Ascending aorta (tissue), 2 donors: ENCODE results near the gene ATXN1. TPM values are rescaled to one million over a fixed set of nuclear protein-coding genes. Genes with fewer than 3 reads are reported as not detected.

Source experiments
- DNase-seq, 2 donors: peaks; one replicate each; pipeline ENCODE4 v3.0.0-alpha.2; 2019; ENCODE audit warnings: low spot score in 2 of 2
- H3K27ac ChIP-seq, 2 donors: fragments of 200-600 bp; sonication (generic); one replicate each; pipeline ENCODE4 v1.5.1; 2016 to 2017; ENCODE audit warnings: mild to moderate bottlenecking in 1 of 2
- H3K27me3 ChIP-seq: fragments of 200-600 bp; sonication (generic); one replicate; pipeline ENCODE4 v1.5.1; 2017
- H3K36me3 ChIP-seq, 2 donors: fragments of 200-600 bp; sonication (generic); one replicate each; pipeline ENCODE4 v1.5.1; 2016
- H3K4me1 ChIP-seq, 2 donors: fragments of 200-600 bp; sonication (generic); one replicate each; pipeline ENCODE4 v1.5.1; 2016 to 2017; ENCODE audit warnings: mild to moderate bottlenecking in 1 of 2
- H3K4me3 ChIP-seq, 2 donors: fragments of 200-600 bp; sonication (generic); one replicate each; pipeline ENCODE4 v1.5.1; 2016 to 2017; ENCODE audit warnings: mild to moderate bottlenecking in 1 of 2
- H3K9me3 ChIP-seq, 2 donors: fragments of 200-600 bp; sonication (generic); one replicate each; pipeline ENCODE4 v1.5.1; 2016
- CTCF ChIP-seq, 3 experiments: fragments of 200-600 bp in 2 of 3; fragments of 450-650 bp in 1 of 3; sonication (generic) in 2 of 3; IDR thresholded peaks; one replicate each; pipeline ENCODE4 v1.5.1; 2016 to 2019; ENCODE audit warnings: antibody characterized with exemption in 3 of 3, mild to moderate bottlenecking in 1 of 3, moderate library complexity in 1 of 3
- intact Hi-C: fragments of 100-400 bp; cut with DNase I; formaldehyde crosslinking; loops from one replicate; pipeline ENCODE4 v1.15.1; 2023
- total RNA-seq: library from RNA; depleted of rRNA; stranded (reverse); fragments of >200 nt; gene quantifications from one replicate; pipeline ENCODE4 v1.1.0, GENCODE V29; 2016

The ATXN1 gene
- total RNA-seq, 1 donor from 2014 or later = 68.3 TPM

GRCh38 chr6:16720861-16721260, 40.4 kb downstream of the ATXN1 start:
- DNase-seq = no peak

DNA sequence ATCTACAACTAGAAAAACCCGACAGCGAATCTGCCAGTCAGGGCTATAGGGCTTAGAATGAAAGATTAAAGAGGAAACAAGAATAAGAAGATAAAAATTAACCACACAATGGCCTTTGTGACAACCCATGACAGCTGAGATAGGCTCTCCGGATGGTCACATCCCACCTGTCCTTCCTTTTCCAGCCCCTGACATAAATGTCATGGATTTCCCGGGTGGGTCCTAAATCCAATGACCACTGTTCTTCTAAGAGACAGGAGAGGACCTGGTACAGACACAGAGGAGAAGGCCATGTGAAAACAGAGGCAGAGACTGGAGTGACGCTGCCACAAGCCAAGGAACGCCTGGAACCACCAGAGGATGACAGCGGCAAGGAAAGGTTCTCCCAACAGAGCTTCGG, 41.8 kb downstream of the ATXN1 start:
- TF ChIP-seq CTCF (IDR thresholded peaks at IDR 0.05) = no peak
- Histone ChIP-seq H3K9me3 (no peaks in the 10 kb centered on the region), H3K4me1 (peaks cover 8 to 39% of the 10 kb centered on the region in 2 donors), H3K27ac (no peak overlapping the region), H3K4me3 (no peak overlapping the region), H3K27me3 (no peaks in the 10 kb centered on the region), H3K36me3 (no peaks in the 10 kb centered on the region)
- no peak for DNase-seq
- intact Hi-C loops = no loop called here

More at GRCh38 chr6:16720861-16721260, 40.4 kb downstream of the ATXN1 start:
- peaks cover 8 to 48% of the 10 kb centered on the region in 2 donors for H3K4me1 ChIP-seq
- H3K27me3 ChIP-seq = no peaks in the 10 kb centered on the region
- H3K9me3 ChIP-seq = no peaks in the 10 kb centered on the region
- TF ChIP-seq CTCF (IDR thresholded peaks at IDR 0.05) = no peak
- no peak overlapping the region for H3K4me3 ChIP-seq
- H3K27ac ChIP-seq = no peak overlapping the region
- intact Hi-C loops = no loop called here
- H3K36me3 ChIP-seq = no peaks in the 10 kb centered on the region

GRCh38 chr6:16718356-16718755, 42.9 kb downstream of the ATXN1 start:
- Histone ChIP-seq H3K4me1 (peaks cover 4 to 34% of the 10 kb centered on the region in 2 donors), H3K27me3 (no peaks in the 10 kb centered on the region), H3K27ac (peak overlapping the region; percentile 50), H3K36me3 (no peaks in the 10 kb centered on the region), H3K9me3 (no peaks in the 10 kb centered on the region), H3K4me3 (peak overlapping the region in 1 of 2 donors; percentile 27)
- TF ChIP-seq CTCF (IDR thresholded peaks at IDR 0.05) = no peak
- intact Hi-C loops = no loop called here
- no peak for DNase-seq

DNA sequence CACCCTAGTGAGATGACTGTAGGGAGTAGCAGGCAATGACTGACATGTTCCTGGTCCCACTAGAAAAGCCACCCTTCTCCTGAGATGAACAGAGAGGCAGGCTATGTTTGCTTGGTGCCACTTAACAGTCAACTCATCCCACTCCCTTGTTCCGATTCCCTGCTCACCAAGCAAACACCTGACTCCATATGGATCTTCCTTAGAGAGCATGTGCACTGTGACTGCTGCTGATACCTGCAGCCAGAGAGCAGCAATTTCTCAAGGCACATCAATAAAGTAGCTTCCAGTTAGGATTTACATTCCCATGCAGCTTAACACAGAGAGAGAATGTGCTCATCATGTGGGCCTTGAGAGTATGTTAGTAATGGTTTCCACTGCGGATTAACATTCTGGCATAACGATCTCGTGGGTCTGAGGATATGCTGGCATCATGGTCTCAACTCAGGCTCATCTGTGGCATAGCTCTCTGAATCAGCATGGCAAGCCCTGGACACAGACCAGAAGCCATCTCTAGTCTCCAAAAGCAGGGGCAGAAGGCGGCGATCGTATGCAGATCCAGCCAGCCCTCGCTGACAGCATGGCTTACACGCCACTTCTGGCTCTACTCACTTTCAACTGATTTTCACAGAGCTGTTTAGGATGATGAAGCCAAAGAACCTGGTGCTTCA, 43.9 kb downstream of the ATXN1 start:
- peaks cover 3 to 30% of the 10 kb centered on the region in 2 donors for H3K4me1 ChIP-seq
- H3K9me3 ChIP-seq = no peaks in the 10 kb centered on the region
- no peak for DNase-seq
- H3K4me3 ChIP-seq = peak overlapping the region in 1 of 2 donors; percentile 27
- no peaks in the 10 kb centered on the region for H3K27me3 ChIP-seq
- no peaks in the 10 kb centered on the region for H3K36me3 ChIP-seq
- TF ChIP-seq CTCF (IDR thresholded peaks at IDR 0.05) = no peak
- intact Hi-C loops = no loop called here
- peak overlapping the region; percentile 50 for H3K27ac ChIP-seq

DNA sequence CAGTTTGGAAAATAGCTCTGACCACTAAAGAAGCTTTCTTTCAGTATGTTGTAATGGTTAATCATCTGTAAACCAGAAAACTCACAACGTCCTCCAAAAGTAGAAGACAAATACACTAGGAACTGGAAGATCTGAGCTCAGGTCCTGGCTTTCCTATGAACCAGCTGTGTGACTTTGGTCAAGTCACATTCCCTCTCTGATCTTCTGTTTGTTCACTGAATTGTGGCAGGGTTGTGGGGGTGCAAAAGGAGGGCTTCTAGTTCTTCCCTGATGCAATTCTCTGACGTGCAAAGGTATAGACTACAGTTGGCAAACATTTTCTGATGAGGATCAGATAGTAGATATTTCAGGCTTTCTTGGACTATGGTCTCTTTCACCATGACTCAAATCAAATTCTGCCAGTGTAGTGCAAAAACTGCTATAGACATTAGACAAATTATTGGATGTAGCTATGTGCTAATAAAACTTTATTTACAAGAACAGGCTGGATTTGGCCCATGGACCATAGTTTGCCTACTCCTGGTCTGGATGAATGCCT, 44.9 kb downstream of the ATXN1 start:
- Histone ChIP-seq H3K27ac (no peak overlapping the region), H3K27me3 (no peaks in the 10 kb centered on the region), H3K4me3 (no peak overlapping the region), H3K9me3 (no peaks in the 10 kb centered on the region), H3K4me1 (peaks cover 3 to 31% of the 10 kb centered on the region in 2 donors), H3K36me3 (no peaks in the 10 kb centered on the region)
- TF ChIP-seq CTCF (IDR thresholded peaks at IDR 0.05) = no peak
- DNase-seq = no peak
- intact Hi-C loops = no loop called here
